NT2/D1 (cell line): ENCODE data around the gene TACR1.

ENCODE experiments used
- YY1 ChIP-seq: IDR thresholded peaks from 2 replicates; pipeline ENCODE4 v1.6.1; 2011; ENCODE audit not compliant: insufficient read length, insufficient read depth
- ZNF274 ChIP-seq: IDR thresholded peaks from 2 replicates; pipeline ENCODE4 v1.6.1; 2011; ENCODE audit warnings: mild to moderate bottlenecking, low read depth, low read length

DNA sequence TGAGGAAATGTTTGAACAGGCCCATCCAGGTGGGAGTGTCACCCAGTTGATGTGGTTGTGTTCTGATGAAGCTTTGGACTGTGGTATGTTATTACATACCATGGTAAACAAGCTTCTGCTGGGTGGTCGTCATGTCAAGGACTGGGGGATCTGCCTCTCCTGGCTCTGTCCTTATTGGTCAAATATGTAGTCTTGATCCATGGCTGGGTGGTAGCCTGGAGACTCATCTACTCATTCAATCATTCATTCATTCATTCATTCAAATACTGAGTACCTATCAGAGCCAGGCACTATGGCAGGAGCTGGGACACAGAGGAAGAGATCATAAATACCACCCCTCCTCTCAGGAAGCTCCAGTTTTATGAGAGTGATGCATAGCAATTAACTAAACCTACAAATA, 60.8 kb downstream of the TACR1 start:
- TF ChIP-seq ZNF274 (no peak), YY1 (no peak)
